GM12878 (cell line): ENCODE data around the gene CD68. TPM values are rescaled to one million over a fixed set of nuclear protein-coding genes. Genes with fewer than 3 reads are reported as not detected.

ENCODE experiments used
- ATF3 ChIP-seq: IDR thresholded peaks from 2 replicates; pipeline ENCODE4 v1.6.1; 2011; ENCODE audit warnings: low read depth, mild to moderate bottlenecking, low read length, moderate library complexity, borderline replicate concordance; ENCODE audit errors: extremely low read depth
- BACH1 ChIP-seq: fragments of 450-650 bp; IDR thresholded peaks from 2 replicates; pipeline ENCODE4 v1.6.1; 2017; ENCODE audit warnings: mild to moderate bottlenecking, borderline replicate concordance
- E2F8 ChIP-seq: fragments of 450-650 bp; IDR thresholded peaks from 2 replicates; pipeline ENCODE4 v1.6.1; 2018; ENCODE audit warnings: mild to moderate bottlenecking, low read depth, moderate library complexity; ENCODE audit not compliant: partially characterized antibody
- GATAD2B ChIP-seq: fragments of 450-650 bp; conservative IDR thresholded peaks from 2 replicates; pipeline ENCODE4 v1.6.1; 2017; ENCODE audit warnings: low read depth, mild to moderate bottlenecking, moderate library complexity
- MEF2A ChIP-seq: IDR thresholded peaks from 2 replicates; pipeline ENCODE4 v1.6.1; 2011; ENCODE audit warnings: low read depth, mild to moderate bottlenecking, low read length, moderate library complexity; ENCODE audit not compliant: insufficient read depth
- MLLT1 ChIP-seq: fragments of 450-650 bp; IDR thresholded peaks from 2 replicates; pipeline ENCODE4 v1.6.1; 2016; ENCODE audit warnings: mild to moderate bottlenecking
- MTA3 ChIP-seq: IDR thresholded peaks from 2 replicates; pipeline ENCODE4 v1.6.1; 2012; ENCODE audit warnings: low read length, inconsistent platforms, borderline replicate concordance
- NFXL1 ChIP-seq: fragments of 450-650 bp; IDR thresholded peaks from 2 replicates; pipeline ENCODE4 v1.6.1; 2017; ENCODE audit warnings: antibody characterized with exemption, mild to moderate bottlenecking, borderline replicate concordance
- NRF1 ChIP-seq: conservative IDR thresholded peaks from 2 replicates; pipeline ENCODE4 v1.6.1; 2011; ENCODE audit warnings: mild to moderate bottlenecking, low read depth, low read length, improper control_type of control experiment
- PKNOX1 ChIP-seq: fragments of 450-650 bp; IDR thresholded peaks from 2 replicates; pipeline ENCODE4 v1.6.1; 2016; ENCODE audit warnings: mild to moderate bottlenecking
- POLR2AphosphoS2 ChIP-seq: IDR thresholded peaks from 2 replicates; pipeline ENCODE4 v1.6.1; 2011; ENCODE audit warnings: low read depth, mild to moderate bottlenecking, low read length, improper control_type of control experiment, moderate library complexity
- POU2F2 ChIP-seq: IDR thresholded peaks from 3 replicates; pipeline ENCODE4 v1.6.1; 2011; ENCODE audit warnings: low read depth, mild to moderate bottlenecking, low read length, borderline replicate concordance
- RELB ChIP-seq: fragments of 450-650 bp; IDR thresholded peaks from 2 replicates; pipeline ENCODE4 v1.6.1; 2017; ENCODE audit warnings: low read depth, mild to moderate bottlenecking, moderate library complexity
- REST ChIP-seq: IDR thresholded peaks from 2 replicates; pipeline ENCODE4 v1.6.1; 2012; ENCODE audit warnings: mild to moderate bottlenecking, low read depth, low read length
- SIN3A ChIP-seq: IDR thresholded peaks from 2 replicates; pipeline ENCODE4 v1.6.1; 2012; ENCODE audit warnings: low read depth, low read length, improper control_type of control experiment
- SMAD5 ChIP-seq: IDR thresholded peaks from 2 replicates; pipeline ENCODE4 v1.6.1; 2016; ENCODE audit warnings: antibody characterized with exemption, low read depth
- TAF1 ChIP-seq: IDR thresholded peaks from 2 replicates; pipeline ENCODE4 v1.6.1; 2011; ENCODE audit warnings: mild to moderate bottlenecking, low read depth, low read length, borderline replicate concordance
- polyA plus RNA-seq, 11 experiments: library from polyadenylated mRNA; depleted of rRNA in 4 of 11; unstranded in 6 of 11; stranded (reverse) in 5 of 11; fragments of >200 nt; fragmentation: Nextera tagmentation in 4 of 11; fragmentation: Illumina TruSeq in 1 of 11; extraction: Ambion mirVana in 4 of 11; extraction: Trizol in 1 of 11; gene quantifications; 1 replicate in 1 of 11; 2 replicates in 10 of 11; pipeline versions ENCODE4 v1.2.1 to v1.2.3, GENCODE V29; 2011 to 2016; ENCODE audit warnings: inconsistent platforms in 2 of 11, missing spikeins in 2 of 11, low read depth in 1 of 11
- total RNA-seq, 4 experiments: library from RNA; depleted of rRNA in 3 of 4; stranded (reverse); fragments of >200 nt in 3 of 4; fragmentation: Illumina TruSeq in 1 of 4; extraction: Trizol in 1 of 4; gene quantifications; 2 replicates each; pipeline versions ENCODE4 v1.2.1 to v1.2.3, GENCODE V29; 2013 to 2021

Gene CD68
- total and polyA plus RNA-seq, 10 of the 15 experiments (the other 5 are each of a cell fraction or from before 2014, with no cell fraction given) = 2.6 to 6.9 (median 3.8) TPM

GRCh38 chr17:7583253-7584109 is 4.0 kb downstream of the CD68 start, which contains the start of gene MPDU1 (continued):
- peak; percentile 33; the same call in 1 of the 2 replicates for TF ChIP-seq REST
- TF ChIP-seq ATF3 = no peak
- peak; percentile 62; the same call in 1 of the 2 replicates for TF ChIP-seq GATAD2B
- peak; percentile 65 for TF ChIP-seq SIN3A
- TF ChIP-seq NRF1 = peak; percentile 85
- peak; percentile 37 for TF ChIP-seq BACH1
- peak; percentile 93 for TF ChIP-seq E2F8
- peak; percentile 92; the same call in 1 of the 2 replicates for TF ChIP-seq MTA3
- no peak for TF ChIP-seq NFXL1
- TF ChIP-seq PKNOX1 = peak; percentile 50
- TF ChIP-seq MEF2A = no peak
- TF ChIP-seq POLR2AphosphoS2 = peak; percentile 85
- TF ChIP-seq RELB = peak; percentile 95
- peak; percentile 88 for TF ChIP-seq MLLT1
- peak; percentile 78; the same call in 2 of the 3 replicates for TF ChIP-seq POU2F2
- peak; percentile 97 for TF ChIP-seq TAF1
- TF ChIP-seq SMAD5 = peak; percentile 94; the same call in 1 of the 2 replicates
